Sigmoid colon (tissue), 7 donors: ENCODE results near the gene NUPR1. TPM values are rescaled to one million over a fixed set of nuclear protein-coding genes. Genes with fewer than 3 reads are reported as not detected.

Experiments used
- DNase-seq: peaks from one replicate; pipeline ENCODE4 v3.0.0-alpha.2; 2019
- H3K27ac ChIP-seq, 4 donors: fragments of 200-600 bp; sonication (generic); one replicate each; pipeline ENCODE4 v1.5.1; 2016 to 2019; ENCODE audit warnings: mild to moderate bottlenecking in 1 of 4
- H3K27me3 ChIP-seq, 3 donors: fragments of 200-600 bp; sonication (generic); one replicate each; pipeline ENCODE4 v1.5.1; 2019; ENCODE audit warnings: mild to moderate bottlenecking in 1 of 3
- H3K36me3 ChIP-seq, 4 donors: fragments of 200-600 bp; sonication (generic); one replicate each; pipeline ENCODE4 v1.5.1; 2016 to 2019
- H3K4me1 ChIP-seq, 4 donors: fragments of 200-600 bp; sonication (generic); one replicate each; pipeline ENCODE4 v1.5.1; 2017 to 2019
- H3K4me3 ChIP-seq, 4 donors: fragments of 200-600 bp; sonication (generic); one replicate each; pipeline ENCODE4 v1.5.1; 2017 to 2019; ENCODE audit warnings: mild to moderate bottlenecking in 2 of 4, moderate library complexity in 1 of 4
- H3K9me3 ChIP-seq, 4 donors: fragments of 200-600 bp in 3 of 4; sonication (generic) in 3 of 4; one replicate each; pipeline versions ENCODE4 v1.5.1 to v1.6.1; 2013 to 2019
- EP300 ChIP-seq, 4 donors: sonication (generic); formaldehyde crosslinking; IDR thresholded peaks; one replicate each; pipeline ENCODE4 v1.6.1; 2017; ENCODE audit warnings: antibody characterized with exemption in 4 of 4
- POLR2A ChIP-seq, 2 donors: fragments of 450-650 bp; IDR thresholded peaks; one replicate each; pipeline ENCODE4 v1.6.1; 2016; ENCODE audit warnings: antibody characterized with exemption in 2 of 2, mild to moderate bottlenecking in 2 of 2, moderate library complexity in 2 of 2
- POLR2AphosphoS5 ChIP-seq, 4 donors: sonication (generic); formaldehyde crosslinking; IDR thresholded peaks; one replicate each; pipeline ENCODE4 v1.6.1; 2017; ENCODE audit warnings: antibody characterized with exemption in 4 of 4
- WGBS, 2 donors: extraction: QIAGEN DNeasy Blood & Tissue Kit; methylation state at CpG; one replicate each; pipeline ENCODE4 v1.1.7; 2013; 5-methylcytosine and 5-hydroxymethylcytosine counted together
- intact Hi-C: fragments of 100-400 bp; cut with DNase I; formaldehyde crosslinking; loops from one replicate; pipeline ENCODE4 v1.15.1; 2023
- polyA plus RNA-seq, 3 donors: library from polyadenylated mRNA; stranded (reverse); fragments of 200-250 nt; gene quantifications; one replicate each; pipeline ENCODE4 v1.2.3, GENCODE V29; 2013
- total RNA-seq, 4 donors: library from RNA; depleted of rRNA; stranded (reverse); fragments of >200 nt; gene quantifications; one replicate each; pipeline ENCODE4 v1.1.0, GENCODE V29; 2016
- TF ChIP-seq, protein P1 (sequence below), 4 experiments: fragments of 450-650 bp in 3 of 4; fragments of 200-600 bp in 1 of 4; IDR thresholded peaks; one replicate each; pipeline ENCODE4 v1.5.1; 2016 to 2019; ENCODE audit warnings: antibody characterized with exemption in 4 of 4, mild to moderate bottlenecking in 3 of 4, moderate library complexity in 2 of 4
- donor health status: healthy with polysubstance abuse.
- donor health status: Bipolar disorder and iron deficiency.
- donor health status: healthy.

Gene NUPR1
- total and polyA plus RNA-seq, 7 donors = 48.6 to 318 (median 70.8) TPM

DNA sequence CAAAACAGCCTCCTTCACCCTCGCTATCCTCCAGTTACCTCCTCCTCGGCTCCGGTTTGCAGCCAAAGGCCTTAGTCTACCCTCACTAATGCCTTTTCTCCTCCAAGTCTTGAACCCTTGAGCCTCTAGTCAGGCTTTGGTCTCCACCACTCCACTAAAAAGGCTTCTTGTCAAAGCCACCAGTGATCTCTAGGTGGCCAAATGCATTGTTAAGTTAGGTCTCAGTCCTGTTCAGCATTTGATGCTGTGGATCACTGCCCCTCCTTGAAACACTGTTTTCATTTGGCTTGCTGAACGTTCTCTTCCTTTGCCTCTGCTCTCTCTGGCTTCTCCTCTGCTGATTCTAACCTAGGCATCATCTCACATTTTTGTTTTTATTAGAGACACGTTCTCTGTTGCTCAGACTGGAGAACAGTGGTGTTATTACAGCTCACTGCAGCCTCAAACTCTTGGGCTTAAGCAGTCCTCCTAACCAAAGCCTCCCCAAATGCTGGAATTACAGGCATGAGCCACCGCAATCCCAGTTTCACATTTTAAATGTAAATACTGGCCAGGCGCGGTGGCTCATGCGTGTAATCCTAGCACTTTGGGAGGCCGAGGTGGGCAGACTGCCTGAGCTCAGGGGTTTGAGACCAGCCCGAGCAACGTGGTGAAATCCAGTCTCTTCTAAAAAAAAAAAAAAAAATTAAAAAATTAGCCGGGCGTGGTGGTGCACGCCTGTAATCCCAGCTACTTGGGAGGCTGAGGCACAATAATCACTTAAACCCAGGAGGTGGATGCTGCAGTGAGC is 16.1 kb upstream of the NUPR1 start:
- intact Hi-C loops = loop anchor here (1.0 kb wide), 1 partner anchor 63 kb away; the partner anchor contains the start of gene CLN3
- Histone ChIP-seq H3K4me3 (peak overlapping the region; percentile 50 to 70 (median 63)), H3K36me3 (peaks cover 0 to 32% (median 6%) of the 10 kb centered on the region in 4 donors), H3K27ac (peak overlapping the region; percentile 95 to 98 (median 96)), H3K27me3 (no peaks in the 10 kb centered on the region), H3K9me3 (no peaks in the 10 kb centered on the region), H3K4me1 (peaks cover 0 to 25% (median 22%) of the 10 kb centered on the region in 4 donors)
- DNase-seq = no peak
- TF ChIP-seq POLR2A (IDR thresholded peaks at IDR 0.05) (no peak), EP300 (IDR thresholded peaks at IDR 0.05) (no peak), POLR2AphosphoS5 (IDR thresholded peaks at IDR 0.05) (no peak)
- TF ChIP-seq, protein P1, sequence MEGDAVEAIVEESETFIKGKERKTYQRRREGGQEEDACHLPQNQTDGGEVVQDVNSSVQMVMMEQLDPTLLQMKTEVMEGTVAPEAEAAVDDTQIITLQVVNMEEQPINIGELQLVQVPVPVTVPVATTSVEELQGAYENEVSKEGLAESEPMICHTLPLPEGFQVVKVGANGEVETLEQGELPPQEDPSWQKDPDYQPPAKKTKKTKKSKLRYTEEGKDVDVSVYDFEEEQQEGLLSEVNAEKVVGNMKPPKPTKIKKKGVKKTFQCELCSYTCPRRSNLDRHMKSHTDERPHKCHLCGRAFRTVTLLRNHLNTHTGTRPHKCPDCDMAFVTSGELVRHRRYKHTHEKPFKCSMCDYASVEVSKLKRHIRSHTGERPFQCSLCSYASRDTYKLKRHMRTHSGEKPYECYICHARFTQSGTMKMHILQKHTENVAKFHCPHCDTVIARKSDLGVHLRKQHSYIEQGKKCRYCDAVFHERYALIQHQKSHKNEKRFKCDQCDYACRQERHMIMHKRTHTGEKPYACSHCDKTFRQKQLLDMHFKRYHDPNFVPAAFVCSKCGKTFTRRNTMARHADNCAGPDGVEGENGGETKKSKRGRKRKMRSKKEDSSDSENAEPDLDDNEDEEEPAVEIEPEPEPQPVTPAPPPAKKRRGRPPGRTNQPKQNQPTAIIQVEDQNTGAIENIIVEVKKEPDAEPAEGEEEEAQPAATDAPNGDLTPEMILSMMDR (IDR thresholded peaks at IDR 0.05) = no peak
- 83 to 89% methylated on average over 15 of the region's 15 CpGs for WGBS, 2 donors

DNA sequence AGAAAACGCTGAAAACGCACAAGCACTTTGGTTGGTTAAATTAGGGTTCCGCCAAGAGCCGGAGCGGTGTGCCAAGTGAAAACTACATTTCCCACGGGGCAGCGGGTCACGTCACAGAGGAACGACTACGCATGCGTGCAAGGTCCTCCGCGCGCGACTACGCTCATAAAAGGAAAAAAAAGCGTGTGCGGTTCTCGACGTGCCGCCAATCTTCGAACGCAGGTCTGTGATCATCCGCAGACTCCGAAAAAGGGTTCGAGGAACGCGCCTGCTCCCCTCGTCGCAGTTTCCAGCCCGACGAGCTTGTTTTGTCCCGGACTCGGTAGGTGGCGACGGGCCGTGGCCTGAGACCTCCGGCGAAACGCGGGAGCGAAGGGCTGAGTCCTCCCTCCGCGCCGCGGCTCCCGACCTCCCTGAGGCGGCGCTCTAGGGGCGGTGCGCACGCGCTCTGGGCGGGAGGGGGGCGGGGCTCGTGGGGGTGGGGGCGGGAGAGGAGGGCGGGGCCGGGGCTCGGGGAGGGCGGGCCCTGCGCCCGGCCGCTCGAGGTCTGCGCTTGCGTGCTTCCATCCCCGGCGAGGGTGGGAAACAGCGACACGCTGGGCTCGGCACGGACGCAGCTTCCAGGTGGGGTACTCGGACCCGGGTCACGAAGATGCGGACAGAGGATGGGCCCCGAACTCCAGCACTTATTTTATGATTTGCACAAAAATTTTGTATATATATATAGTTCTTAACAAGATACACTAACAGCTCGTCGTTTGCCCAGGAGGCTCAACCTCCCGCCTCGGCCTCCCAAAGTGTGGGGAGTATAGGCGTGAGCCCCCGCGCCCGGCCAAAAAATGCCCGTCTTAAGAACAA is 15.2 kb upstream of the NUPR1 start, which contains the start of gene SGF29:
TSS of gene SGF29 (plus strand) at position 145 of the 858 bp plus-strand sequence. CDS start 27,150 bp downstream, outside the sequence.
- peaks cover 0 to 24% (median 6%) of the 10 kb centered on the region in 4 donors for H3K36me3 ChIP-seq
- H3K27me3 ChIP-seq = no peaks in the 10 kb centered on the region
- peak within 1 kb of the TSS; percentile 95 to 98 (median 96) for H3K27ac ChIP-seq
- TF ChIP-seq EP300 (IDR thresholded peaks at IDR 0.05) (no peak), POLR2A (IDR thresholded peaks at IDR 0.05) (peak; percentile 81 to 94), POLR2AphosphoS5 (IDR thresholded peaks at IDR 0.05) (peak; percentile 97 to 100 (median 99))
- TF ChIP-seq, protein P1 (IDR thresholded peaks at IDR 0.05) = peak in 1 of 4 experiments; percentile 19
- no peaks in the 10 kb centered on the region for H3K9me3 ChIP-seq
- DNase-seq = peak; percentile 98
- intact Hi-C loops = loop anchor here (1.0 to 2.0 kb wide), 2 partner anchors 15 to 62 kb away; partner anchors contain the start of genes CLN3 and NUPR1
- peaks cover 0 to 25% (median 22%) of the 10 kb centered on the region in 4 donors for H3K4me1 ChIP-seq
- peak within 1 kb of the TSS; percentile 50 to 70 (median 63) for H3K4me3 ChIP-seq
- WGBS, 2 donors = 1 to 2% methylated on average over 83 to 88 of the region's 88 CpGs

DNA sequence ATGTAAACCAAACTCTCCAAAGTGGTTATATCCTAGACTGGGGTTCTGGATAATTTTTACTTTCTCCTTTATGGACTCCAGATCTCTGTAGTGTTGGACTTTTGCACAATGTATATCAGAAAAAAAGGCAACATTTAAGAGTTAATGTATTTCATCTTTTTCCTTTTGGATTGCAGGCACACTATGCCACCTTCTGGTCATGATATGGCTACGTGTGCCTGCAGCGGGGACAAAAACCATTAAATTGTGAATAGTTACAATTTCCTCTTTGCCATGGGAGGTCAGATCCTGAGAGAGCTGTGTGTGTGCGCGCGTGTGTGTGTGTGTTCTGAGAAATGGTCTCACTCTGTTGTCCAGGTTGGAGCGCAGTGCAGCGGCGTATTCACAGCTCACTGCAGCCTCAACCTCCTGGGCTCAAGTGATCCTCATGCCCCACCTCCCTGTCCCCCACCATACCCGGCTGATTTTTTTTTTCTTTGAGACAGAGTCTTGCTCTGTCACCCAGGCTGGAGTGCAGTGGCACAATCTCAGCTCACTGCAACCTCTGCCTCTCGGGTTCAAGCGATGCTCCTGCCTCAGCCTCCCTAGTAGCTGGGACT is 10.6 kb upstream of the NUPR1 start:
- no peak for TF ChIP-seq POLR2AphosphoS5 (IDR thresholded peaks at IDR 0.05)
- TF ChIP-seq, protein P1 (IDR thresholded peaks at IDR 0.05) = peak; percentile 29 to 52 (median 37)
- no peak for TF ChIP-seq EP300 (IDR thresholded peaks at IDR 0.05)
- no peak for TF ChIP-seq POLR2A (IDR thresholded peaks at IDR 0.05)
- DNase-seq = no peak
- intact Hi-C loops = no loop called here
- Histone ChIP-seq H3K4me1 (peaks cover 0 to 10% (median 6%) of the 10 kb centered on the region in 4 donors), H3K27me3 (no peaks in the 10 kb centered on the region), H3K27ac (no peak overlapping the region), H3K9me3 (no peaks in the 10 kb centered on the region), H3K36me3 (no peaks in the 10 kb centered on the region), H3K4me3 (no peak overlapping the region)
- 14 to 41% methylated on average over 11 of the region's 11 CpGs for WGBS, 2 donors

DNA sequence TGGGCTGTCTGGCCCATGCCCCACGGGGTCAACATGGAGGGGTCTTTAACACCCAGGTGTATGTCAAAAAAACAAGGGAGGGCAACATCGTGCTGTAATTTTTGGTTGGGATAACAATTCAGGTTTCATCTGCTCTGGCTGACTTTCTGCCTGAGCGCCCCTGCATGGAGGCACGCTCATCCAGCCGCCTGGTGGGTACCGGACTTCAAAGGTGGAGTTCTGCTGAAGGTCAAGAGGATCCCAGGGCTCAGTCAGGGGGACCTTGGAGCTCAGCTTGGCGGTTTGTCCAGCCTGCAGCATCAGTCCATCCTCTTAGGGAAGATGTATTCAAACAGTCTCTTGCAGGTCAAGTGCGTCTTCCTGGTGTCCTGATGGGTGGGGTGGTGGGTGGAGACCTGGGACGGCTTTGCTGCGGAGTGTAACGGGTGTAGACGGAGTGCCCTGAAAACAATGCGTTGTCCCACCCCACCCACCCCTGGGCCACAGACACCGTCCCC is 9.6 kb upstream of the NUPR1 start:
- no peak overlapping the region for H3K27ac ChIP-seq
- no peaks in the 10 kb centered on the region for H3K36me3 ChIP-seq
- no peaks in the 10 kb centered on the region for H3K27me3 ChIP-seq
- peaks cover 0 to 4% (median 3%) of the 10 kb centered on the region in 4 donors for H3K4me1 ChIP-seq
- intact Hi-C loops = no loop called here
- no peak for TF ChIP-seq EP300 (IDR thresholded peaks at IDR 0.05)
- TF ChIP-seq, protein P1 (IDR thresholded peaks at IDR 0.05) = no peak
- no peak for TF ChIP-seq POLR2A (IDR thresholded peaks at IDR 0.05)
- TF ChIP-seq POLR2AphosphoS5 (IDR thresholded peaks at IDR 0.05) = no peak
- WGBS, 2 donors = 73 to 82% methylated on average over 14 of the region's 14 CpGs
- H3K9me3 ChIP-seq = no peaks in the 10 kb centered on the region
- no peak for DNase-seq
- H3K4me3 ChIP-seq = no peak overlapping the region
